Fibroblast of the aortic adventitia (primary cell): Measurements from ENCODE around the gene DRC1. TPM values are rescaled to one million over a fixed set of nuclear protein-coding genes. Genes with fewer than 3 reads are reported as not detected.
"Not testable (repeated sequence)": the region's sequence is repeated elsewhere in the genome, so short reads cannot be mapped to it uniquely, and the experiment has no call there.

Experiments
- DNase-seq: peaks from one replicate; pipeline ENCODE4 v3.0.0-alpha.2; 2010; ENCODE audit warnings: low read depth
- H3K4me3 ChIP-seq: 2 replicates; pipeline ENCODE4 v1.5.1; 2011; ENCODE audit warnings: low read depth, mild to moderate bottlenecking, control low read depth, low read length, moderate library complexity
- CTCF ChIP-seq: IDR thresholded peaks from 2 replicates; pipeline ENCODE4 v1.5.1; 2011; ENCODE audit warnings: mild to moderate bottlenecking, low read length, control low read depth, inconsistent platforms; ENCODE audit not compliant: insufficient read depth
- total RNA-seq: library from RNA; depleted of rRNA; stranded (reverse); fragments of >200 nt; gene quantifications from 2 replicates; pipeline ENCODE4 v1.2.3, GENCODE V29; 2012; ENCODE audit warnings: low replicate concordance

Gene DRC1
- not detected in 2 replicates for total RNA-seq

GRCh38 chr2:26401739-26402541 lies at the start of gene DRC1:
Gene DRC1, plus strand, starts transcription at chr2:26401920. Its CDS starts 70 bp downstream, at chr2:26401990.
- DNase-seq: peak; percentile 60
- TF ChIP-seq CTCF: no peak
- H3K4me3 ChIP-seq: peak within 1 kb of the TSS; percentile 57

- no peak overlapping the region for H3K4me3 ChIP-seq
- peak; percentile 9 for DNase-seq
- no peak for TF ChIP-seq CTCF
These were observed 48.8 kb upstream of the DRC1 start for GRCh38 chr2:26352892-26353291.

- DNase-seq, H3K4me3 ChIP-seq: not testable (repeated sequence)
These were observed 47.3 kb upstream of the DRC1 start for GRCh38 chr2:26354469-26354868.

GRCh38 chr2:26355038-26355995 lies 46.4 kb upstream of the DRC1 start:
- peak; percentile 86 for DNase-seq
- no peak overlapping the region for H3K4me3 ChIP-seq
- TF ChIP-seq CTCF: no peak

GRCh38 chr2:26356111-26356510 lies 45.6 kb upstream of the DRC1 start:
- TF ChIP-seq CTCF: no peak
- H3K4me3 ChIP-seq: no peak overlapping the region
- DNase-seq: no peak

- H3K4me3 ChIP-seq: no peak overlapping the region
- TF ChIP-seq CTCF: no peak
- DNase-seq: no peak
These were observed 44.9 kb upstream of the DRC1 start for GRCh38 chr2:26356771-26357170.

- DNase-seq: no peak
- no peak overlapping the region for H3K4me3 ChIP-seq
- TF ChIP-seq CTCF: no peak
These were observed 41.7 kb upstream of the DRC1 start for GRCh38 chr2:26359886-26360473.
